SIG-M5 (cell line): ENCODE data around the gene ATOX1.

Source experiments
- DNase-seq: peaks from one replicate; lab custom pipeline; 2025; lab: John Stamatoyannopoulos, UW

The ATOX1 gene

GRCh38 chr5:151770383-151771258 lies 12.2 kb upstream of the ATOX1 start:
- DNase-seq: no peak

DNA sequence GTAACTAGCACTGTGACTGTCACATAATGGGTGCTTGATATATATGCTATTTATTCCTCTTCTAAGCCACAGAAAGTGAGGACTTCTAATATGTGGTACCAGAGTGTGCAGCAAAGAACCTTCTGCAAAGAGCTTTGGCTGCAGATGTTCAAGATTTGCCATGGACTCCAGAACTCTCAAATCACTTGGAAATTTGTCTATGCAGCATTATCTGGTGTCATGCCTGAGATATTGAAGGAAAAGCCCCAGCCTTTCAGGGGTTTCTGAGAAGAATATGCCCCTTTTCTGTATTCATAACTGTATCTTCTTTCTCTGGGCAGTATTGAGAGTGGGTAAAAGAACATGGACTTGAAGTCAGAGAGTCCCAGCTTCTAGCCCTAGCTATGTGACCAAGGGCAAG lies 8.5 kb upstream of the ATOX1 start:
- no peak for DNase-seq

DNA sequence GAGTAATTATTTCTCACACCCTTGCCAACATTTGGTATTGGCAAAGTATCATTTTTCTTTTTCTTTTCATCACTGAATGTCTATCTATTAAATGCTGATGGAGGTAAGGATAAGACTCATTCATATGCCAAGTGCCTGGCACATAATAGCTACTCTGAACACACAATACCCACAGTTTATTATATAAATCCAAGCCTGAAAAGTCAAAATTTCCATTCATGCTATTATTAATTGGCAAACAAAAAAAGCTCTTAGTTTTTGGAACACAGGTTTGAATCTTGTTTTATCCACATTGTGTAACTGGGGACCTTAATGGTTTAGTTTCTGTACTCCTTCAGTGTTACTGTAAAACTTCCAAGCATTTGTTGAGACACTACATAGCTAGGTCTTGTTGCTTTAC lies 6.4 kb upstream of the ATOX1 start:
- no peak for DNase-seq

DNA sequence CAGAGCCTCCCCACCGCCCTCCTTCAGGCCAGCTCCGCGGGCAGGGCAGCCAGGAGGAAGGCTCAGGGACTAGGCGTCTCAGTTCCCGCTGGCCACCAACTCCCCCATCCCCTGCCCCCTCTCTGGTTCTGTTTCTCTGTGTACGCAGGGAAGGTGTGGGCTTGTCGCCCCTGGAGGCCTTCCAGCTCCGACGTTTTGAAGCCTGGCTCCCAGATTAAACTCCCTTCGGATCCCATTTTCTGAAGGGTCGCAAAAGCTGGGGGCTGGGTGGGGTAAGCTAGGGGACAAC lies 346 bp downstream of the ATOX1 start:
- no peak for DNase-seq

DNA sequence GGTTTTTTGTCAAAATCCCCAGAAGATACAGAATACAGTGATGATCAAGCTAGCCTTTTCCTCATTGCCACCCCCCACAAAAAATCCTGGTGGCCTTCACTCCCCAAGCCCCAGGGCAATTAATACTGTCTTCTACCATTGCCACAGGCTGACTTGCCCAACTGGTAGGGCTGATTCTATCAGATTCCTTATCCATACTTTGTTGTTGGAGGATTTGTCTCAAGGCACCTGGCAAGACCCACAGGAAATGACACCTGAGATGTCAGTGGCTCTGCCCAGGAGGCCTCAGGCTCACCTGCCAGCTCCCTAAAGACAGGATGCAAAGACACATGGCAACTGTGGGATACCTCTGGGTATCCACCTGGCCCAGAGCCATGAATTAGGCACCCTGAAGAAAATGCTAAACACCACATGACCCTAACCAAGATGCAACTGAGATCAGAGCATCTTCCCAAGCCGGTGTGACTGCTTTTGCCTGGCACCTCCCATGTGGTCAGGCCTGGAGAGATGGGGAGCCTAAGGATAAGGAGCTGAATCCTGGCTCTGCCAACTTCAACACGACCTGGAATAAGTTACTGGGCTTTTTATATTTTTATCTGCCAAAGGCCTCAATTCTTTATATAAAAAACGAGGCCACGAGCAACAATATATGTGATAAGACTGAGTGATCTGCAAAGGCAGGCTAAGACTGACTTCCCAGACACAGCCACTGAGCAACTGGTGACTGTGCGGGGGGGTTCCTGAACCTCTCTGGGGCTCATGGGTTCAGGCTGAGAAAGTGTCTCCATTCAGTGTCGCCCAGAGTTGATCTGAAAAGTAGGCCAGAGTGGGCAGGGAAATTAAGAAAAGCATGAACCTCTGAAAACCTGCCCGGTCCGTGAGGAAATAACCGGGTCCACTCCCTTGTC lies 944 bp downstream of the ATOX1 start:
- no peak for DNase-seq

- no peak for DNase-seq
These were observed 3.0 kb downstream of the ATOX1 start for GRCh38 chr5:151755383-151755782.

- DNase-seq: no peak
These were observed 6.8 kb downstream of the ATOX1 start for GRCh38 chr5:151751593-151751992.

DNA sequence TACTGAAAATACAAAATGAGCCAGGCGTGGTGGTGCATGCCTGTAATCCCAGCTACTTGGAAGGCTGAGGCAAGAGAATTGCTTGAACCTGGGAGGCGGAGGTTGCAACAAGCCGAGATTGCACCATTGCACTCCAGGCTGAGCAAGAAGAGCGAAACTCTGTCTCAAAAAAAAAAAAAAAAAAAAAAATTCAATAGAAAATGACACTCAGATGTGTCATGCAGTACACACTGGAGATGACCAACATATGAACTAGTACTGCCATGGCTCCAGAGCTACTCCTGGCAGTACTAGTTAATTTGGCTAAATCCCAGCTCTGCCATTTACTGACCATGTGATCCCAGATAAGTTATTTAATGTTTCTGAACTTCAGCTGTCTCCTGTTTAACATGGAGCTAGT lies 7.3 kb downstream of the ATOX1 start:
- DNase-seq: no peak

GRCh38 chr5:151750121-151750520 lies 8.3 kb downstream of the ATOX1 start:
- no peak for DNase-seq

GRCh38 chr5:151745071-151745705 lies 13.2 kb downstream of the ATOX1 start:
- no peak for DNase-seq

DNA sequence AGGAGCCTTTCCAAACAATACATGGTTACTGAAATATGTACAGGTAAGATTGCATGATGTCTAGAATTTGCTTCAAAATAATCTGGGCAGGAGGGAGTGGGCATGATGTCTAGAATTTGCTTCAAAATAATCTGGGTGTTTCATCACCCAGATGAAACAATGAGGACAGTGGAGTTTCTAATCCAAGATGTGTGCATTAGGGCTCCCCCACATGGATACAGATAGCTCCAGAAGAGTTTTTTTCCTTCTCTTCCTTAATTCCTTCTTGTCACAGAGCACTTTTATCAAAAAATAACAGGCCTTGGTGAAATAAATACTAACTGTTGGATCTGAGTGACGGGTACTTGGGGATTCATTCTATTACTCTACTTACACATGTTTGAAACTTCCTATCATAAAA lies 14.9 kb downstream of the ATOX1 start:
- no peak for DNase-seq

- no peak for DNase-seq
These were observed 15.5 kb downstream of the ATOX1 start for GRCh38 chr5:151742870-151743294.

GRCh38 chr5:151741678-151742423 lies 16.6 kb downstream of the ATOX1 start:
- DNase-seq: no peak

- no peak for DNase-seq
These were observed 17.5 kb downstream of the ATOX1 start for GRCh38 chr5:151740958-151741373.

DNA sequence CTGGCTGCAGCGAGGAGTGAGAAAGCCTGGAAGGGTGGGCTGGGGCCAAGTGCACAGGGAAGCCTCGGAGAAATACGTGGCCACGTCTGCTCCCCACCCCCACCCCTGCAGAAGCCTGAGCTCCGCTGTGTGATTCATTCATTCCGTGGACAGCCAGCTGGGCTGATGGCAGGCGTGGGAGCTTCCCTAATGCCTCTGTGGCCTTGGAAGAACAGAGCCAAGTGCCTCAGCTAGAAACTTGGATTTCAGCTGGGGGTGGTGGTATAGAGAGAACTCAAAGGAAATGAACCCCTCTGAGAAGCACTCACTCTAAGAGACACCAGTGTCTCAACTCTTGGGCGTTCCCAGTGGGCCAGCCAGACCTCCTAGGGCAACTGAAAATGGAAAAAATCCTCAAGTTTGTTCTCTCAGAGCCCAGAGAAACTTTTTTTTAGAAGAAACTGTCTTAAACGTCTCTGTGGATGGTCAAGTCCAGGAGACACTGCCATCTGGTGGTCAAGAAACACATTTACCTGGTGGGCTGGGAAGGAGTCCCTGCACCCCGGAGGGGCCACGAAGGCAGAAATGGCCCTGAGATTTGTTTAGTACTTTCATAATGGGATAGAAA lies 18.0 kb downstream of the ATOX1 start:
- DNase-seq: no peak

- no peak for DNase-seq
These were observed 18.5 kb downstream of the ATOX1 start for GRCh38 chr5:151739939-151740335.

DNA sequence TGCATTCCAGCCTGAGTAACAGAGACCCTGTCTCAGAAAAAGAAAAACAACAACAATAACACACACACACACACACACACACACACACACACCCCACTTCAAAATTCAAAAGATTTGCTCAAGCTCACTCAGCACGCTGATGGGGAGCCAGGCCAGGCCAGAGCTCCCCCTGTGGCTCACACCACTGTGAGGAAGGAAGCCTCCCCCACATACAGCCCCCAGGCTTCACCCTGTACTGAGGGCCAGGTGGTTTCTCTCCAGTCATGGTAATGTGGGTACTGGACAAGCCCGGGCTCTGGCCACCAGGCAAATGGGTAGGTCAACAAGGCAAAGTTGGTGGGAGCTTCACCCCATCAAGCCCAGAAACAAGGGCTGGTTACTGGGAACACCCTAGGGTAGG lies 19.0 kb downstream of the ATOX1 start:
- DNase-seq: no peak

- no peak for DNase-seq
These were observed 20.1 kb downstream of the ATOX1 start for GRCh38 chr5:151738125-151738848.

DNA sequence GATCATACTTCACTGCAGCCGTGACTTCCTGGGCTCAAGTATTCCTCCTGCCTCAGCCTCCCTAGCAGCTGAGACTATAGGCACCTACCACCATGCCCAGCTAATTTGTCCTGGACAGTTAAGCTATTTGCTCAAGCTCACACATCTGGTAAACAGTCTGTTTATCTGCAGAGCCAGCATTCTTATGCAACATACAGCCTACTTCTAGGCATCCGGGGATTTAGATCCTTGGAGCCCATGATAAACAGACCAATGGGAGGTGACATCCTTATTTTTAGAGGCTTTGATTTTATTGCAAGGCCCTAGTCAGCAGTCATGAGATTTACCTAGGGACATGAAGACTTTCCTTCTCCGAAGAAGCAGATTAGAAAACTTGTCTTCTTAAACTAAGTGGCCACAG lies 21.0 kb downstream of the ATOX1 start:
- DNase-seq: no peak

GRCh38 chr5:151735646-151736045 lies 22.8 kb downstream of the ATOX1 start:
- DNase-seq: no peak

- no peak for DNase-seq
These were observed 24.4 kb downstream of the ATOX1 start for GRCh38 chr5:151734064-151734408.
